ENCODE data around the gene UHRF1. TPM values are rescaled to one million over a fixed set of nuclear protein-coding genes. Genes with fewer than 3 reads are reported as not detected.
"Not testable (repeated sequence)": the region's sequence is repeated elsewhere in the genome, so short reads cannot be mapped to it uniquely, and the experiment has no call there.

UHRF1 gene
- total and polyA plus RNA-seq, 2 of the 13 experiments (the other 11 are each of a cell fraction or from before 2014, with no cell fraction given): 6.8 to 78.4 TPM

GRCh38 chr19:4952945-4953344 is 43.6 kb downstream of the UHRF1 start:
- Histone ChIP-seq H3K27me3 (ENCODE audit: control insufficient read depth in 1 of 2, insufficient read depth in 2 of 2, low read length in 2 of 2) (no peaks in the 10 kb centered on the region), H3K4me1 (ENCODE audit: insufficient read depth, low read length) (no peaks in the 10 kb centered on the region), H3K9me3 (ENCODE audit: low read length) (no peaks in the 10 kb centered on the region), H2AFZ (ENCODE audit: low read length) (no peak overlapping the region), H3K9ac (ENCODE audit: insufficient read depth, low read depth, low read length) (no peak overlapping the region), H3K4me2 (ENCODE audit: low read depth, low read length) (no peak overlapping the region), H3K36me3 (replicated peaks in 1 of 2; ENCODE audit: control insufficient read depth in 1 of 2, insufficient read depth in 2 of 2, low read length in 2 of 2) (peaks cover 15 to 63% of the 10 kb centered on the region in 2 experiments), H3K4me3 (replicated peaks in 1 of 3; ENCODE audit: insufficient read depth in 1 of 3, low read depth in 2 of 3, low read length in 3 of 3) (no peak overlapping the region), H4K20me1 (ENCODE audit: insufficient read depth, low read length) (no peaks in the 10 kb centered on the region), H3K79me2 (ENCODE audit: insufficient read depth, low read length) (no peaks in the 10 kb centered on the region), H3K27ac (ENCODE audit: extremely low read length, insufficient read depth, low read length) (no peak overlapping the region)
- BruUV-seq (replicated peaks): no TSS peak
- TF ChIP-seq ZFX (CRISPR knock-in tag; IDR thresholded peaks at IDR 0.05; ENCODE audit: low read depth): no peak
- no peak for TF ChIP-seq XBP1 (CRISPR knock-in tag; IDR thresholded peaks at IDR 0.05)
- ChIA-PET POLR2A (no interaction called here), CTCF (ENCODE audit: low intra/inter-chr PET ratio, low total read pairs) (no interaction called here)
- no peak for FAIRE-seq
- intact Hi-C loops (cut with micrococcal nuclease; ENCODE audit: unreplicated experiment): no loop called here
- WGBS (ENCODE audit: low lambda C conversion rate): 97% methylated on average over 18 of the region's 18 CpGs
- ATAC-seq: no peak
- DNase-seq (ENCODE audit: low spot score): no peak
- in situ Hi-C loops (cut with HindIII; ENCODE audit: extremely low pct_ligation_motif_present, low pct_unique_long_range_greater_than_20kb): no loop called here

GRCh38 chr19:4954320-4955149 is 45.2 kb downstream of the UHRF1 start:
- H2AFZ ChIP-seq (ENCODE audit: low read length); H3K9ac ChIP-seq (ENCODE audit: insufficient read depth, low read depth, low read length); DNase-seq (ENCODE audit: low spot score); H3K9me3 ChIP-seq (ENCODE audit: low read length); FAIRE-seq; H3K27me3 ChIP-seq (ENCODE audit: control insufficient read depth in 1 of 2, insufficient read depth in 2 of 2, low read length in 2 of 2); ATAC-seq; H3K79me2 ChIP-seq (ENCODE audit: insufficient read depth, low read length); H3K4me1 ChIP-seq (ENCODE audit: insufficient read depth, low read length); CTCF ChIA-PET (ENCODE audit: low intra/inter-chr PET ratio, low total read pairs); POLR2A ChIA-PET; H4K20me1 ChIP-seq (ENCODE audit: insufficient read depth, low read length); H3K4me3 ChIP-seq (replicated peaks in 1 of 3; ENCODE audit: insufficient read depth in 1 of 3, low read depth in 2 of 3, low read length in 3 of 3); intact Hi-C loops (cut with micrococcal nuclease; ENCODE audit: unreplicated experiment); in situ Hi-C loops (cut with HindIII; ENCODE audit: extremely low pct_ligation_motif_present, low pct_unique_long_range_greater_than_20kb); H3K4me2 ChIP-seq (ENCODE audit: low read depth, low read length); BruUV-seq (replicated peaks); H3K27ac ChIP-seq (ENCODE audit: extremely low read length, insufficient read depth, low read length): not testable (repeated sequence)
- WGBS (ENCODE audit: low lambda C conversion rate): 96% methylated on average over 40 of the region's 46 CpGs
- peaks cover 21 to 63% of the 10 kb centered on the region in 2 experiments for H3K36me3 ChIP-seq (replicated peaks in 1 of 2; ENCODE audit: control insufficient read depth in 1 of 2, insufficient read depth in 2 of 2, low read length in 2 of 2)
